GM18951 (cell line): ENCODE results near the gene HCLS1.
"Not testable (repeated sequence)": the region's sequence is repeated elsewhere in the genome, so short reads cannot be mapped to it uniquely, and the experiment has no call there.

Experiments
- POLR2A ChIP-seq: IDR thresholded peaks from 4 replicates; pipeline ENCODE4 v1.6.1; 2011; ENCODE audit warnings: mild to moderate bottlenecking; ENCODE audit not compliant: insufficient read length, insufficient read depth; ENCODE audit errors: extremely low read depth
- in situ Hi-C: fragments of 300-500 bp; cut with MboI; formaldehyde crosslinking; loops from one replicate; pipeline ENCODE4 v1.12.0; 2022; ENCODE audit warnings: low sequenced_read_pairs, mixed read lengths, inconsistent platforms; ENCODE audit not compliant: unreplicated experiment

Gene HCLS1, protein sequence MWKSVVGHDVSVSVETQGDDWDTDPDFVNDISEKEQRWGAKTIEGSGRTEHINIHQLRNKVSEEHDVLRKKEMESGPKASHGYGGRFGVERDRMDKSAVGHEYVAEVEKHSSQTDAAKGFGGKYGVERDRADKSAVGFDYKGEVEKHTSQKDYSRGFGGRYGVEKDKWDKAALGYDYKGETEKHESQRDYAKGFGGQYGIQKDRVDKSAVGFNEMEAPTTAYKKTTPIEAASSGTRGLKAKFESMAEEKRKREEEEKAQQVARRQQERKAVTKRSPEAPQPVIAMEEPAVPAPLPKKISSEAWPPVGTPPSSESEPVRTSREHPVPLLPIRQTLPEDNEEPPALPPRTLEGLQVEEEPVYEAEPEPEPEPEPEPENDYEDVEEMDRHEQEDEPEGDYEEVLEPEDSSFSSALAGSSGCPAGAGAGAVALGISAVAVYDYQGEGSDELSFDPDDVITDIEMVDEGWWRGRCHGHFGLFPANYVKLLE

GRCh38 chr3:121660356-121661171 is at the start of gene HCLS1:
Gene HCLS1, minus strand, starts transcription at chr3:121660903. Its CDS starts 2,556 bp downstream, at chr3:121658347.
- peak; percentile 97 for TF ChIP-seq POLR2A
- in situ Hi-C loops, result no loop called here

DNA sequence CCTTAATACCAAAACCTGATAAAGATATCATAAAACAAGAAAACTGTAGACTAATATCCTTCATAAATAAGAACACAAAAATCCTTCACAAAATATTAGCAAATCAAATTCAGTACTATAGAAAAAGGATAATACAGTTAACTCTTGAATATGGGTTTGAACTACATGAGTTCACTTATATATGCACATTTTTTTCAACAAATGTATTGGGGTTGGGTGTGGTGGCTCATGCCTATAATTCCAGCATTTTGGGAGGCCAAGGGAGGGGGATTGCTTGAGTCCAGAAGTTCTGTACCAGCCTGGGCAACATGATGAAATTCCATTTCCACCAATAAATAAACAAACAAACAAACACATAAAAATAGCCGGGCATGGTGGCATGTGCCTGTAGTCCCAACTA is 49.6 kb upstream of the HCLS1 start:
- in situ Hi-C loops, result no loop called here
- TF ChIP-seq POLR2A, result no peak

DNA sequence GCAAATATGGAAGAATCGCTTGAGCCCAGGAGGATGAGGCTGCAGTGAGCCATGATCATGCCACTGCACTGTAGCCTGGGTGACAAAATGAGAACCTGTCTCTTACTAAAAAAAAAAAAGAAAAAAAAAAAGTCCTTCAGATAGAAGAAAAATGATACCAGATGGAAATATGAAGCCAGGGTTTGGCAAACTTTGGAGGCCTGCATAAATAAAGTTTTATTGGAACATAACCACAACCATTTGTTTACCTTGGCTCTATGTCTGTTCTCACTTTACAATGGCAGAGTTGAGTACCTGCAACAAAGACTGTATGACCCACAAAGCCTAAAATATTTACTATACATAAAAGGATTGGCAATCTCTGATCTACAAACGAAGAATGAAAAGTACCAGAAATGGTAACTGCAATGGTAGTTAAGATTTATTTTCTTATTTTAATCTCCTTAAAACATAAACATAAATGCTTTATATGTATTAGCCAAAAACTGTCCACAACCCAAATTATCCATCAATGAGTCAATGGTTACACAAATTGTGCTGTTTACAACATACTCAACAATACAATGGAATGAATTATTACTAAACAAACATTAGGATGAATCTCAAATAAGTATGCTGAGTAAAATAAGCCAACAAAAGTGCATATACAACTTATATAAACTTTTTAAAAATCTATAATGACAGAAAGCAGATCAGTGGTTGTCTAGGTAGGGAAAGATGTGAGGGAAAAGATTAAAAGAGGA is 47.0 kb upstream of the HCLS1 start:
- TF ChIP-seq POLR2A, result no peak
- in situ Hi-C loops, result no loop called here

- TF ChIP-seq POLR2A, result no peak
These were observed 44.8 kb upstream of the HCLS1 start for GRCh38 chr3:121705541-121705940.

DNA sequence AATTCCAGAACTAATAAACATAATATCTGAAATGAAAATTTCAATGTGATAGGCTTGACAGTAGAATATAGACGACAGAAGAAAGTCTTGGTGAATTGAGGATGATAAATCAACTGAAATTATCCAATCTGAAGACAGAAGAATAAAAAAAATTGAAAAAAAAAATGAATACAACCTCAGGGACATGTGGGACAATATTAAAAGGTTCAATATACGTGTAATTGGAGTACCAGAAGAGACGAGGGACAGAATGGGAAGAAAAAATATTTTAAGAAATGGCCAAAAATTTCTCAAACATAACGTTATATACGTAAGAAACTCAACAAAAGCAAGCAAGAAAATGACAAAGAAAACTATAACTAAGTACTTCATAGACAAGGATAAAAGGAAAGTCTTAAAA is 43.3 kb upstream of the HCLS1 start:
- in situ Hi-C loops, result no loop called here
- no peak for TF ChIP-seq POLR2A

More at GRCh38 chr3:121705541-121705940, 44.8 kb upstream of the HCLS1 start:
- in situ Hi-C loops, result no loop called here

- in situ Hi-C loops, result no loop called here
- no peak for TF ChIP-seq POLR2A
These were observed 38.2 kb upstream of the HCLS1 start for GRCh38 chr3:121698901-121699300.

- TF ChIP-seq POLR2A, result no peak
- in situ Hi-C loops, result no loop called here
These were observed 37.8 kb upstream of the HCLS1 start for GRCh38 chr3:121698476-121698875.

GRCh38 chr3:121696186-121696585 is 35.5 kb upstream of the HCLS1 start:
- no peak for TF ChIP-seq POLR2A
- in situ Hi-C loops, result no loop called here

- TF ChIP-seq POLR2A, result no peak
- in situ Hi-C loops, result no loop called here
These were observed 31.5 kb upstream of the HCLS1 start for GRCh38 chr3:121692010-121692699.

- in situ Hi-C loops, result no loop called here
- TF ChIP-seq POLR2A, result no peak
These were observed 30.2 kb upstream of the HCLS1 start for GRCh38 chr3:121690777-121691405.

GRCh38 chr3:121688747-121689146 is 28.0 kb upstream of the HCLS1 start:
- in situ Hi-C loops, result not testable (repeated sequence)

- in situ Hi-C loops, result no loop called here
- TF ChIP-seq POLR2A, result no peak
These were observed 21.1 kb upstream of the HCLS1 start for GRCh38 chr3:121681792-121682191.

DNA sequence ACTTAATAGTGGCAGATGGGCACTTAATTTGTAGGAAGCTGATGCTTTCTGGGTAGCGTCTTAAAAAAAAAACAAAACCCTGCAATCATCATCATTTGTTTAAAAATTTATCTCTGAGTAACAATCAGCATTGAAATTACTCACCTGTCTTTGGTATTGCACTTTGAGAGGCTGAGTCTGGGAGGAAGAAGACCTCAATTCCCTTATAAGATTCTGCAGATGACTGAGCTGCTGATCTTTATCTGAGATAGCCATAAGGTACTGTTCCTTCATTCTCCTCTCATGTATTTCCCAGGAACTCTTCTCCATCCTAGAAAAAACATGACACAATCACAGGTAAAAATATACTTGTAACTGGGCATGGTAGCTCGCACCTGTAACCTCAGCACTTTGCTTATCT is 16.4 kb upstream of the HCLS1 start:
- in situ Hi-C loops, result no loop called here
- TF ChIP-seq POLR2A, result no peak
